ENCODE results near the gene MTG2. TPM values are rescaled to one million over a fixed set of nuclear protein-coding genes. Genes with fewer than 3 reads are reported as not detected.
A peak's percentile ranks its signal among the peaks of the same experiment; 100 is the strongest.

The MTG2 gene
- total and polyA plus RNA-seq, 2 of the 13 experiments (the other 11 are each of a cell fraction or from before 2014, with no cell fraction given): 20.4 to 37.8 TPM

GRCh38 chr20:62237801-62238568, 55.2 kb downstream of the MTG2 start, which contains the start of gene OSBPL2 (continued):
- TF ChIP-seq PRDM4 (CRISPR knock-in tag; IDR thresholded peaks at IDR 0.05; ENCODE audit: borderline replicate concordance) (no peak), ZNF629 (CRISPR knock-in tag; conservative IDR thresholded peaks at IDR 0.05) (no peak), ZNF460 (CRISPR knock-in tag; IDR thresholded peaks at IDR 0.05; ENCODE audit: borderline replicate concordance) (no peak), RBAK (CRISPR knock-in tag; IDR thresholded peaks at IDR 0.05) (no peak), MXD1 (CRISPR knock-in tag; IDR thresholded peaks at IDR 0.05) (no peak; the same call in 1 of the 2 replicates), IRX3 (CRISPR knock-in tag; IDR thresholded peaks at IDR 0.05; ENCODE audit: borderline replicate concordance, low read depth) (0 out of 2 replicates have a peak, but pooled peaks have one; percentile 65), ZNF674 (CRISPR knock-in tag; IDR thresholded peaks at IDR 0.05; ENCODE audit: low read depth) (no peak), ZNF883 (CRISPR knock-in tag; IDR thresholded peaks at IDR 0.05; ENCODE audit: not compliant biosample characterization) (peak; percentile 85), E2F5 (CRISPR knock-in tag; conservative IDR thresholded peaks at IDR 0.05) (no peak; the same call in 1 of the 2 replicates), AHR (CRISPR knock-in tag; IDR thresholded peaks at IDR 0.05) (0 out of 2 replicates have a peak, but pooled peaks have one; percentile 56), SMAD1 (CRISPR knock-in tag; IDR thresholded peaks at IDR 0.05; ENCODE audit: borderline replicate concordance, low read depth) (peak; percentile 67; the same call in 1 of the 2 replicates), ETS1 (CRISPR knock-in tag; IDR thresholded peaks at IDR 0.05) (no peak), MYC (CRISPR knock-in tag; IDR thresholded peaks at IDR 0.05; ENCODE audit: borderline replicate concordance) (peak; percentile 55; the same call in 1 of the 2 replicates), SUZ12 (IDR thresholded peaks at IDR 0.05; ENCODE audit: low read depth, low read length) (no peak), SALL1 (CRISPR knock-in tag; IDR thresholded peaks at IDR 0.05) (peak; percentile 32; the same call in 1 of the 2 replicates), RFXAP (CRISPR knock-in tag; IDR thresholded peaks at IDR 0.05; ENCODE audit: borderline replicate concordance) (0 out of 2 replicates have a peak, but pooled peaks have one; percentile 43), BCL6 (CRISPR knock-in tag; IDR thresholded peaks at IDR 0.05) (peak; percentile 47; the same call in 1 of the 2 replicates), ZNF441 (CRISPR knock-in tag; IDR thresholded peaks at IDR 0.05; ENCODE audit: borderline replicate concordance) (0 out of 2 replicates have a peak, but pooled peaks have one; percentile 46), FOXM1 (CRISPR knock-in tag; IDR thresholded peaks at IDR 0.05) (no peak), RFX3 (CRISPR knock-in tag; IDR thresholded peaks at IDR 0.05) (no peak), ZMYM2 (CRISPR knock-in tag; IDR thresholded peaks at IDR 0.05) (no peak), MIER3 (CRISPR knock-in tag; IDR thresholded peaks at IDR 0.05; ENCODE audit: borderline replicate concordance) (peak; percentile 80; the same call in 1 of the 2 replicates), SRF (IDR thresholded peaks at IDR 0.05; ENCODE audit: low read depth, low read length) (peak; percentile 95), ZNF10 (CRISPR knock-in tag; IDR thresholded peaks at IDR 0.05; ENCODE audit: borderline replicate concordance, low read depth) (no peak), NR1H2 (CRISPR knock-in tag; IDR thresholded peaks at IDR 0.05; ENCODE audit: borderline replicate concordance, low read depth) (no peak), REL (CRISPR knock-in tag; conservative IDR thresholded peaks at IDR 0.05) (no peak)

Measured in HepG2 (cell line).